KMS-11 (cell line): Measurements from ENCODE around the gene GOLM1.

Experiments
- H2AFZ ChIP-seq: fragments of 200-600 bp; sonication (generic); 2 replicates; pipeline ENCODE4 v1.6.1; 2016; ENCODE audit warnings: antibody characterized with exemption, mixed run types, low read depth
- H3K27ac ChIP-seq: fragments of 200-600 bp; sonication (generic); 2 replicates; pipeline ENCODE4 v1.6.1; 2016; ENCODE audit warnings: mild to moderate bottlenecking, mixed run types
- H3K27me3 ChIP-seq: fragments of 200-600 bp; sonication (generic); 2 replicates; pipeline ENCODE4 v1.6.1; 2017; ENCODE audit warnings: mild to moderate bottlenecking, low read depth, mixed run types, moderate library complexity; ENCODE audit not compliant: insufficient read depth
- H3K36me3 ChIP-seq: fragments of 200-600 bp; sonication (generic); 2 replicates; pipeline ENCODE4 v1.6.1; 2017; ENCODE audit warnings: mild to moderate bottlenecking, mixed run types; ENCODE audit not compliant: insufficient read depth
- H3K4me1 ChIP-seq: fragments of 200-600 bp; sonication (generic); 2 replicates; pipeline ENCODE4 v1.6.1; 2016; ENCODE audit warnings: mild to moderate bottlenecking, low read depth, mixed run types; ENCODE audit not compliant: poor library complexity, severe bottlenecking
- H3K4me2 ChIP-seq: fragments of 200-600 bp; sonication (generic); 2 replicates; pipeline ENCODE4 v1.7.0; 2016; ENCODE audit warnings: mild to moderate bottlenecking, mixed run types
- H3K4me3 ChIP-seq: fragments of 200-600 bp; sonication (generic); IDR thresholded peaks from 2 replicates; pipeline ENCODE4 v1.6.1; 2017; ENCODE audit warnings: low read depth, low read length, mixed read lengths; ENCODE audit not compliant: insufficient read depth
- H3K79me2 ChIP-seq: fragments of 200-600 bp; sonication (generic); 2 replicates; pipeline ENCODE4 v1.6.1; 2016; ENCODE audit warnings: low read depth, mixed run types; ENCODE audit not compliant: insufficient read depth
- H3K9ac ChIP-seq: fragments of 200-600 bp; sonication (generic); 2 replicates; pipeline ENCODE4 v1.6.1; 2016; ENCODE audit warnings: mild to moderate bottlenecking, mixed run types
- H4K20me1 ChIP-seq: fragments of 200-600 bp; sonication (generic); 2 replicates; pipeline ENCODE4 v1.6.1; 2016; ENCODE audit warnings: mild to moderate bottlenecking, mixed run types; ENCODE audit not compliant: insufficient read depth
- TF ChIP-seq, protein P1 (sequence below): fragments of 200-600 bp; sonication (generic); conservative IDR thresholded peaks from 2 replicates; pipeline ENCODE4 v1.6.1; 2017; ENCODE audit warnings: low read depth, mild to moderate bottlenecking, antibody characterized with exemption, low read length, moderate library complexity, mixed read lengths

Gene GOLM1

GRCh38 chr9:86073839-86074238, 25.5 kb downstream of the GOLM1 start:
- Histone ChIP-seq H3K4me3 (no peak overlapping the region), H3K4me2 (peak overlapping the region; percentile 50; the same call in 1 of the 2 replicates), H3K27ac (no peak overlapping the region), H3K9ac (no peak overlapping the region), H3K4me1 (peaks cover 23% of the 10 kb centered on the region), H3K79me2 (no peaks in the 10 kb centered on the region), H4K20me1 (no peaks in the 10 kb centered on the region), H2AFZ (no peak overlapping the region), H3K27me3 (no peaks in the 10 kb centered on the region), H3K36me3 (peaks cover 4% of the 10 kb centered on the region; the same call in 1 of the 2 replicates)
- TF ChIP-seq, protein P1, sequence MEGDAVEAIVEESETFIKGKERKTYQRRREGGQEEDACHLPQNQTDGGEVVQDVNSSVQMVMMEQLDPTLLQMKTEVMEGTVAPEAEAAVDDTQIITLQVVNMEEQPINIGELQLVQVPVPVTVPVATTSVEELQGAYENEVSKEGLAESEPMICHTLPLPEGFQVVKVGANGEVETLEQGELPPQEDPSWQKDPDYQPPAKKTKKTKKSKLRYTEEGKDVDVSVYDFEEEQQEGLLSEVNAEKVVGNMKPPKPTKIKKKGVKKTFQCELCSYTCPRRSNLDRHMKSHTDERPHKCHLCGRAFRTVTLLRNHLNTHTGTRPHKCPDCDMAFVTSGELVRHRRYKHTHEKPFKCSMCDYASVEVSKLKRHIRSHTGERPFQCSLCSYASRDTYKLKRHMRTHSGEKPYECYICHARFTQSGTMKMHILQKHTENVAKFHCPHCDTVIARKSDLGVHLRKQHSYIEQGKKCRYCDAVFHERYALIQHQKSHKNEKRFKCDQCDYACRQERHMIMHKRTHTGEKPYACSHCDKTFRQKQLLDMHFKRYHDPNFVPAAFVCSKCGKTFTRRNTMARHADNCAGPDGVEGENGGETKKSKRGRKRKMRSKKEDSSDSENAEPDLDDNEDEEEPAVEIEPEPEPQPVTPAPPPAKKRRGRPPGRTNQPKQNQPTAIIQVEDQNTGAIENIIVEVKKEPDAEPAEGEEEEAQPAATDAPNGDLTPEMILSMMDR = no peak

DNA sequence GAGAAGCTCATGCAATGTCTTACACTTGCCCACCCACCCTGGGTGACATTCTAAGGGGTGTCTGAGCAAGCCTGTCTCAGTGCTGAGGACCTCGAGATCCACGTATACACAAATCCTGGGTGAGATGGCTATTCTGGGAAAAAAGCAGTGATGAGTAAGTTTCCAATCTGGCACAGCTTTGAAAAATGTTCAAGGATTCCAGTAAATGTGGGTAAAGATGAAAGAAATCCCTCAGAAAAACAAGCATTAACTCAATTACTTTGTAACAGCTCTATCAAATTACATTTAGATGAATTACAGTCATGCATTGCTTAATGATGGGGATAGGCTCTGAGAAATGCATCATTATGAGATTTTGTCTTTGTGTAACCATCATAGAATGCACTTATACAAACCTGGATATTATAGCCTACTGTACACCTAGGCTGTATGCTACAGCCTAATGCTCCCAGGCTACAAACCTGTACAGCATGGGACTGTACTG, 26.9 kb downstream of the GOLM1 start:
- Histone ChIP-seq H3K27me3 (no peaks in the 10 kb centered on the region), H2AFZ (no peak overlapping the region), H3K4me3 (no peak overlapping the region), H3K4me1 (peaks cover 23% of the 10 kb centered on the region), H3K9ac (no peak overlapping the region), H3K27ac (no peak overlapping the region), H4K20me1 (no peaks in the 10 kb centered on the region), H3K36me3 (peaks cover 4% of the 10 kb centered on the region; the same call in 1 of the 2 replicates), H3K4me2 (no peak overlapping the region), H3K79me2 (no peaks in the 10 kb centered on the region)
- TF ChIP-seq, protein P1 = no peak

DNA sequence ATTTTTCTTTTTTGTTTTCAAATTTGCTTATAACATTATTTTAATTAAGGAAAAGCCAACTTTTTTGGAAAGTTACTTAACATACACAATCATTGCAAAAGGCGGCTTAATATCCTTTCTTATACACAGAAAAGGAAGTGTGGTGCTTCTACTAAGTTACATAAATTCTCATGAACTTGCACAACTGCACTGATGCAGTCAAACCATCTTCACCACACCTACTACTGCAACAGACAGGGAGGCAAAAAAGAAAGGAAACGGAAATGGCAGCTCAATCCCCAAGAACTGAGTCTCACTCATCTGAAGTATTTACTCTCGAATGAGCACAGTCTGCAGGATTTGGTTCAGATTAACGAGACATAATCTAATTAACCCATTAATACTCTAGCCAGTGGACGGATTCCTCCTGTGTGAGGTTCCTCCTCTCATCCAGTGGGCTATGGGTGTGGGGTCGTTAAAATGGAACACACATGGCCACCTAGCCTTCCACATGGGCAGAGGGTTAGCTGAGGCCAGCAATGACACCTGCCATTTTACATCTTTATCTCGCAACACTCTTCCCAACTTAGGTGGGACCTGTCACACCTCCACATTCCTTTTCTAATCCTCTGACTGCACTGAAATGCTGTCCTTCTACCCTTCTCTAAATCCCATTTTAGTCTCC, 30.0 kb downstream of the GOLM1 start:
- no peak overlapping the region for H3K4me3 ChIP-seq
- TF ChIP-seq, protein P1 = no peak

GRCh38 chr9:86064220-86064619, 35.1 kb downstream of the GOLM1 start:
- H3K36me3 ChIP-seq = 0 out of 2 replicates have a peak, but pooled peaks cover 4% of the 10 kb centered on the region
- no peak overlapping the region for H3K4me2 ChIP-seq
- no peak overlapping the region for H3K4me3 ChIP-seq
- H3K79me2 ChIP-seq = peaks cover 5% of the 10 kb centered on the region; the same call in 1 of the 2 replicates
- no peaks in the 10 kb centered on the region for H3K4me1 ChIP-seq
- no peak overlapping the region for H3K9ac ChIP-seq
- no peak overlapping the region for H2AFZ ChIP-seq
- no peak overlapping the region for H3K27ac ChIP-seq
- TF ChIP-seq, protein P1 = no peak
- no peaks in the 10 kb centered on the region for H3K27me3 ChIP-seq
- no peaks in the 10 kb centered on the region for H4K20me1 ChIP-seq

More for the DNA sequence above, 30.0 kb downstream of the GOLM1 start:
- Histone ChIP-seq H3K36me3 (no peaks in the 10 kb centered on the region), H3K4me2 (no peak overlapping the region), H3K79me2 (peaks cover 5% of the 10 kb centered on the region; the same call in 1 of the 2 replicates), H3K4me1 (peaks cover 18% of the 10 kb centered on the region), H4K20me1 (no peaks in the 10 kb centered on the region), H3K9ac (no peak overlapping the region), H2AFZ (no peak overlapping the region), H3K27me3 (no peaks in the 10 kb centered on the region), H3K27ac (no peak overlapping the region)
